ENCODE results near the gene SBK2.

DNA sequence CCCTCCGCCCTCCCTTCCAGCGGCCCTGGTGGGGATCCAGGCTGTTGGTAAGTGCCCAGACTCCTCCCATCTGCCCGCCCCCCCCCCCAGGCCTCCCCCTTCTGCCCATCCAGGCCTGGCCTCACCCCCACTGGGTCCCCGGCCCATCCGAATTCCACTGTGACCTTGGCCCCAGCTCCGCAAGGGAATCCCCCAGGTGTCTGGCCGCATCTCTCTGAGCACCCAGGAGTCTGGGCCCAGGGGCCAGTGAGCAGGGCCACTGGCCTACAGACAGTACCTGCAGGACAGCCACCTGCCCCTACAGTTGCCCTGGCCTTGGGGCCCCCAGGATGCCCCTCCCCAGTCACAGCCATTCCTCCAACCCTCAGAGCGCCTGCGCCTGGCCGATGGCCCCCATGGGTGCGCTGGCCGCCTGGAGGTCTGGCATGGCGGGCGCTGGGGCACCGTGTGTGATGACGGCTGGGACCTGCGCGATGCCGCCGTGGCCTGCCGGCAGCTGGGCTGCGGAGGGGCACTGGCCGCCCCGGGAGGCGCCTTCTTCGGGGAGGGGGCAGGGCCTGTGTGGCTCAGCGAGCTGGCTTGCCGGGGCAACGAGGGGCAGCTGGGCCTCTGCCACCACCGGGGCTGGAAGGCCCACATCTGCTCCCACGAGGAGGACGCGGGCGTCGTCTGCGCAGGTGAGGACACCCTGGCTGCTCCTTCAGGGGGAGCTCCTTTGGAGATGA lies 47.8 kb downstream of the SBK2 start:
- TF ChIP-seq, protein P1, sequence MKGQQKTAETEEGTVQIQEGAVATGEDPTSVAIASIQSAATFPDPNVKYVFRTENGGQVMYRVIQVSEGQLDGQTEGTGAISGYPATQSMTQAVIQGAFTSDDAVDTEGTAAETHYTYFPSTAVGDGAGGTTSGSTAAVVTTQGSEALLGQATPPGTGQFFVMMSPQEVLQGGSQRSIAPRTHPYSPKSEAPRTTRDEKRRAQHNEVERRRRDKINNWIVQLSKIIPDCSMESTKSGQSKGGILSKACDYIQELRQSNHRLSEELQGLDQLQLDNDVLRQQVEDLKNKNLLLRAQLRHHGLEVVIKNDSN (IDR thresholded peaks at IDR 0.05), result no peak
- TF ChIP-seq RAD21 (IDR thresholded peaks at IDR 0.05; ENCODE audit: low read depth) (no peak), CEBPB (IDR thresholded peaks at IDR 0.05) (no peak), EP300 (IDR thresholded peaks at IDR 0.05; ENCODE audit: borderline replicate concordance) (no peak), CREB1 (IDR thresholded peaks at IDR 0.05; ENCODE audit: low read depth) (no peak), FOXM1 (IDR thresholded peaks at IDR 0.05; ENCODE audit: borderline replicate concordance, low read depth) (no peak), TAF1 (IDR thresholded peaks at IDR 0.05; ENCODE audit: low read depth) (no peak), EGR1 (IDR thresholded peaks at IDR 0.05) (no peak), TCF12 (IDR thresholded peaks at IDR 0.05; ENCODE audit: low read depth) (no peak)

Measured in Ishikawa (cell line).